Osteoblast (primary cell): Measurements from ENCODE around the gene LILRA5. TPM values are rescaled to one million over a fixed set of nuclear protein-coding genes. Genes with fewer than 3 reads are reported as not detected.
"Not testable (repeated sequence)": the region's sequence is repeated elsewhere in the genome, so short reads cannot be mapped to it uniquely, and the experiment has no call there.

ENCODE experiments used
- DNase-seq: peaks from one replicate; pipeline ENCODE4 v3.0.0; 2011; ENCODE audit warnings: low spot score, mixed read lengths; ENCODE audit not compliant: insufficient read length; ENCODE audit errors: missing footprints
- H2AFZ ChIP-seq: 2 replicates; pipeline ENCODE4 v1.6.0; 2011; ENCODE audit warnings: mild to moderate bottlenecking, low read length
- H3K27ac ChIP-seq: 2 replicates; pipeline ENCODE4 v1.5.1; 2011; ENCODE audit warnings: mild to moderate bottlenecking, low read depth, low read length, moderate library complexity
- H3K27me3 ChIP-seq: 2 replicates; pipeline ENCODE4 v1.6.0; 2012; ENCODE audit warnings: mild to moderate bottlenecking, control low read depth, inconsistent platforms, low read length, moderate library complexity; ENCODE audit not compliant: insufficient read depth
- H3K36me3 ChIP-seq: 2 replicates; pipeline ENCODE4 v1.5.1; 2011; ENCODE audit warnings: mild to moderate bottlenecking, low read length, control low read depth, moderate library complexity; ENCODE audit not compliant: insufficient read depth
- H3K4me1 ChIP-seq: 2 replicates; pipeline ENCODE4 v1.5.1; 2011; ENCODE audit warnings: mild to moderate bottlenecking, low read length, control low read depth, moderate library complexity; ENCODE audit not compliant: insufficient read depth
- H3K4me2 ChIP-seq: 2 replicates; pipeline ENCODE4 v1.6.0; 2011; ENCODE audit warnings: mild to moderate bottlenecking, low read length; ENCODE audit not compliant: insufficient read depth
- H3K4me3 ChIP-seq: fragments of 200-600 bp; sonication (generic); 3 replicates; pipeline ENCODE4 v1.5.1; 2012; ENCODE audit warnings: mild to moderate bottlenecking, low read length, inconsistent platforms; ENCODE audit not compliant: insufficient read depth
- H3K79me2 ChIP-seq: 2 replicates; pipeline ENCODE4 v1.6.0; 2012; ENCODE audit warnings: mild to moderate bottlenecking, low read length, control low read depth, inconsistent platforms; ENCODE audit not compliant: insufficient read depth
- H3K9me3 ChIP-seq: 2 replicates; pipeline ENCODE4 v1.5.1; 2011; ENCODE audit warnings: low read depth, low read length, control low read depth
- H4K20me1 ChIP-seq: 2 replicates; pipeline ENCODE4 v1.6.0; 2012; ENCODE audit warnings: mild to moderate bottlenecking, low read length, control low read depth; ENCODE audit not compliant: insufficient read depth
- CTCF ChIP-seq: IDR thresholded peaks from 2 replicates; pipeline ENCODE4 v1.5.1; 2011; ENCODE audit warnings: mild to moderate bottlenecking, low read depth, low read length, moderate library complexity; ENCODE audit errors: extremely low read depth
- total RNA-seq: library from RNA; depleted of rRNA; stranded (reverse); fragments of >200 nt; gene quantifications from 2 replicates; pipeline ENCODE4 v1.2.3, GENCODE V29; 2012

LILRA5 gene
- total RNA-seq, 1 donor: 0.36 TPM

DNA sequence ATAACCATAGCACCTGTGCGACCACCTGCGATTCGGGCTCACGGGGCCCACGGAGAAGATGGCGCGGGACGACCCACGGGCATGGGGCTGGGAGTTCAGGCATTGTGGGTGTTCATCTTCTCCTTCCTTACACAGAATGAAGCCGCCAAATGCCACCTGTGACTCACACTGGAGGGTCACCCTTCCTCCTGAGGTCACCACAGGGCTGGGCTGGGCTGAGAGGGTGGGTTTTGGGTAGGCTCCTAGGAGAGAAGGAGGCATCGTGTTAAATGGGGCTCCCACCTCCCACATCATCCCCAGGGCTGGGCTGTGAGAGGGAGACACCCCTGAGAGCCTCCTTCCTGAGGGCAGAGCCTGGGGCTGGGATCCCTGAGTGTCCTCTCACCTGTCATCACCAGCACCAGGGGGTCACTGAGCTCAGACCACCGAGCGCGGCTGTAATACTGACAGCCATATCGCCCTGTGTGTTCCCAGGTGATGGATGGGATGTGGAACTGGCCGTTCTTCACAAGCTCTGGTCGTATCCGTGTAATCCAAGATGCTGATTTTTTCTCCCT lies 33.5 kb downstream of the LILRA5 start:
- Histone ChIP-seq H3K27ac (no peak overlapping the region), H3K4me1 (no peaks in the 10 kb centered on the region), H3K27me3 (peaks cover 4% of the 10 kb centered on the region), H4K20me1 (no peaks in the 10 kb centered on the region), H3K79me2 (no peaks in the 10 kb centered on the region), H3K36me3 (no peaks in the 10 kb centered on the region), H3K4me2 (no peak overlapping the region), H2AFZ (no peak overlapping the region), H3K9me3 (no peaks in the 10 kb centered on the region), H3K4me3 (no peak overlapping the region)
- no peak for TF ChIP-seq CTCF
- DNase-seq: peak; percentile 11

DNA sequence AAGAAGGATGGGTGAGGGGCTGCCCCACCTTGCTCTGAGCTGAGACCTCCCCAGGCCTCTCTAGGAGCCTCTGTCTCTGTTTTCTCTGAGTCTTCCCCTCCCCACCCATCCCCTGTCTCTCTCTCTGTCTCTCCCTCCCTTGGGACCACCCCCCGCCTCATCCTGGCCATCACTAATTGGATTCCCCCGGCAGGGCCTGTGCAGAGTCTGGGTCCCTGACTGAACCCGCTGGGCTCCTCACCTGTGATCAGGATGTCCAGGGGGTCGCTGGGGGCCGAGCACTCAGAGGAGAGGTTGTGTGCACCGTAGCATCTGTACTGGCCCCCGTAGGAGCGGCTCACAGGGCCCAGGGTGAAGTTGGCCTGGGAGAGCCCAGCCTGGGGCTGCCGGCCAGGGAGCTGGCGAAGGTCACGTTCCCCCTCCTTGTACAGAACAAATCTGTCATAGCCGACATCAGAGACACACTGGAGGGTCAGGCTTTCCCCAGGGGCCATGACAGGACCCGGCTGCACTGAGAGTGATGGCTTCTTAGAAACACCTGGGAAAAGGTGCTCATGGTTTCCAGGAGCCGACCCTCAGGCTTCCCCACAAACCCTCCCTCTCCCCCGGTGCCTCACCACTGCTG lies 34.3 kb downstream of the LILRA5 start:
- not testable (repeated sequence) for H3K4me1 ChIP-seq, H3K36me3 ChIP-seq, H3K79me2 ChIP-seq, H3K27ac ChIP-seq, H3K4me3 ChIP-seq, H3K27me3 ChIP-seq, H2AFZ ChIP-seq, H3K9me3 ChIP-seq, H4K20me1 ChIP-seq, H3K4me2 ChIP-seq
- DNase-seq: peak; percentile 18

DNA sequence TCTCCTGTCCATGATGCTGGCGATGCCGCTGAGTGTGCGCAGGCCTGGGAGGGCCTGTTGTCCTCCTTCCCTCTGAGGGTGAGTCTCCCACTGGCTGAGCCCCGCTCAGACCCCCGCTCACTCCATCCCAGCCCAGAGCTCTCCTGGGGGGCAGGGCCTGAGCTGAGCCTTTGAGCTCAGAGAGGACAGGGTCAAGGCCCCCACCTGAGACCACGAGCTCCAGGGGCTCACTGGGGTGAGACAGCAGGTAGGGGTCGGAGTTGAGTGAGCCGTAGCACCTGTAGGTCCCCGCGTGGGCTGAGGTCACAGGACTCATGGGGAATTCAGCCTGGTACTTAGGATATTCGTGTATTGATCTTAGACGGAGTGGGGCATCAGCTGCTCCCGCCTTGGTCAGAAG lies 34.9 kb downstream of the LILRA5 start:
- not testable (repeated sequence) for H4K20me1 ChIP-seq, DNase-seq, H2AFZ ChIP-seq, H3K4me3 ChIP-seq, H3K79me2 ChIP-seq, H3K4me1 ChIP-seq, H3K27ac ChIP-seq, H3K27me3 ChIP-seq, H3K9me3 ChIP-seq, H3K36me3 ChIP-seq, H3K4me2 ChIP-seq

DNA sequence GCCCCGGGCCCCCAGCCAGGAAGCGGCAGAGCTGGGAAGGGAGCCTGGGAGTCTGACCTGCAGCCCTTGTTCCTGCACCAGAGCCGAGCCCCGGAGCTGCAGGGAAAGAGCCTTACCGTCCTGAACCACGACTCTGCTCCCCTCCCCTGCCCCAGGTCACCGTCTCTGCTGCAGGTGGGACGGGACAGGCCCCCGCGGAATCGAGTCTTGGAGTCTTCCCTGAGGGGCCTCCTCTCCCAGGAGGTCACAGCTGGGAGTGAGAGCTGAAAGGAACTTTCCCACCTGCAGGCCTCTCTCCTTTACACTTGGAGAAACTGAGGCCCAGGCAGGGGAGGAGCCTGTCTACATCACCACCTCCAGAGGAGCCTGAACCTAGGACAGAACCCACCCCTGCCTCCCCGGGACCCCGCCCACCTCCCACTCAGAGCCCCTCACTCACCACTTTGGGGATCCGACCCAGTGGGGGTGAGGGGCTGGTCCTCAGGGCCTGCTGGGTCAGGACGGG lies 35.8 kb downstream of the LILRA5 start:
- H3K27ac ChIP-seq, H3K27me3 ChIP-seq, H4K20me1 ChIP-seq, H3K79me2 ChIP-seq, H3K9me3 ChIP-seq, H3K36me3 ChIP-seq, H3K4me2 ChIP-seq, DNase-seq, H3K4me1 ChIP-seq, H3K4me3 ChIP-seq, H2AFZ ChIP-seq: not testable (repeated sequence)

GRCh38 chr19:54275951-54276350 lies 37.0 kb downstream of the LILRA5 start:
- DNase-seq: no peak
- H3K9me3 ChIP-seq: no peaks in the 10 kb centered on the region
- H3K36me3 ChIP-seq: no peaks in the 10 kb centered on the region
- H3K4me1 ChIP-seq: no peaks in the 10 kb centered on the region
- H2AFZ ChIP-seq: no peak overlapping the region
- no peaks in the 10 kb centered on the region for H4K20me1 ChIP-seq
- no peak for TF ChIP-seq CTCF
- H3K27ac ChIP-seq: no peak overlapping the region
- no peak overlapping the region for H3K4me3 ChIP-seq
- no peaks in the 10 kb centered on the region for H3K27me3 ChIP-seq
- H3K79me2 ChIP-seq: no peaks in the 10 kb centered on the region
- H3K4me2 ChIP-seq: no peak overlapping the region

DNA sequence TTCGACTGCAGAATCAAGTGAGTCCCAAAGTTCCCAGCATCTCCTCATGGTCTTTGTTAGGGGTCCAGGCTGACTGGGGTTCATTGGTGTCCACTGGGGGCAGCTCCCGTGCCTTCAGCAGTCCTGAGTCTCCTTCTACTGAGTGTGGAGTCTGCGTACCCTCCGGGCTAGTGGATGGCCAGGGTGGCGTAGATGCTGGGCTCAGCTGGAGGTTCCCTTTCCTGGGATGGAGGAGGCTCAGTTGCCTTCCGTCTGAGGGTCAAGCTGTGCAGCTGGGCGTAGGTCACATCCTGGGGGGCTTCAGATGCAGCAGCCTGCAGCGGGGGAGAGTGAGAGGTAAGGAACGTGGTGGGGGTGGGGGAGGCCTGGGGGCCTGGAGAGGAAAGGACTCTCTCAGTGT lies 38.5 kb downstream of the LILRA5 start:
- not testable (repeated sequence) for H3K4me1 ChIP-seq, H3K4me3 ChIP-seq, DNase-seq, H3K9me3 ChIP-seq, H3K36me3 ChIP-seq, H3K4me2 ChIP-seq, H3K27me3 ChIP-seq, H3K79me2 ChIP-seq, H2AFZ ChIP-seq, H3K27ac ChIP-seq, H4K20me1 ChIP-seq
